ENCODE measurements around the gene PLCB4.

DNA sequence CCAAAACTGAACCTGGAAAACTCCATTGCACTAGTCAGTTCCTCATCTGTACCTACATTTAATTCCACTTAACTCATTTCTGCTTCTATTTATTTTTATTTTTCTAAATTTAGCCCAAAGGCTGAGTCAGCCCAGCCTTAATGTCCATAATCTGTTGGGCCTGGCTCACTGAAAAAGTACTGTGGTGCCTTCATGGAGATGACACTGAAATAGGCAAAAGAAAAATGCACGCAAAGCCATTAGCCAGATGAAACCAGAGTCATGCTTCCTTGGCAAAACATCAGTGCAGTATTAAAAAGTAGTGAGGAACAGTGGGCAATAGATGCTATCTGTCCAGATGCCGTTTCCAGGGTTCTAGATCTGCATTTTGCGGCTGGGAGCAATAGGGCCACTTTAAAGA, 14.7 kb upstream of the PLCB4 start:
- TF ChIP-seq, protein P1, sequence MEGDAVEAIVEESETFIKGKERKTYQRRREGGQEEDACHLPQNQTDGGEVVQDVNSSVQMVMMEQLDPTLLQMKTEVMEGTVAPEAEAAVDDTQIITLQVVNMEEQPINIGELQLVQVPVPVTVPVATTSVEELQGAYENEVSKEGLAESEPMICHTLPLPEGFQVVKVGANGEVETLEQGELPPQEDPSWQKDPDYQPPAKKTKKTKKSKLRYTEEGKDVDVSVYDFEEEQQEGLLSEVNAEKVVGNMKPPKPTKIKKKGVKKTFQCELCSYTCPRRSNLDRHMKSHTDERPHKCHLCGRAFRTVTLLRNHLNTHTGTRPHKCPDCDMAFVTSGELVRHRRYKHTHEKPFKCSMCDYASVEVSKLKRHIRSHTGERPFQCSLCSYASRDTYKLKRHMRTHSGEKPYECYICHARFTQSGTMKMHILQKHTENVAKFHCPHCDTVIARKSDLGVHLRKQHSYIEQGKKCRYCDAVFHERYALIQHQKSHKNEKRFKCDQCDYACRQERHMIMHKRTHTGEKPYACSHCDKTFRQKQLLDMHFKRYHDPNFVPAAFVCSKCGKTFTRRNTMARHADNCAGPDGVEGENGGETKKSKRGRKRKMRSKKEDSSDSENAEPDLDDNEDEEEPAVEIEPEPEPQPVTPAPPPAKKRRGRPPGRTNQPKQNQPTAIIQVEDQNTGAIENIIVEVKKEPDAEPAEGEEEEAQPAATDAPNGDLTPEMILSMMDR (IDR thresholded peaks at IDR 0.05): no peak
- no peak for TF ChIP-seq POLR2A (IDR thresholded peaks at IDR 0.05)

All from lower leg skin (tissue), 3 donors.